ENCODE data around the gene SMARCC2.

SMARCC2 gene

DNA sequence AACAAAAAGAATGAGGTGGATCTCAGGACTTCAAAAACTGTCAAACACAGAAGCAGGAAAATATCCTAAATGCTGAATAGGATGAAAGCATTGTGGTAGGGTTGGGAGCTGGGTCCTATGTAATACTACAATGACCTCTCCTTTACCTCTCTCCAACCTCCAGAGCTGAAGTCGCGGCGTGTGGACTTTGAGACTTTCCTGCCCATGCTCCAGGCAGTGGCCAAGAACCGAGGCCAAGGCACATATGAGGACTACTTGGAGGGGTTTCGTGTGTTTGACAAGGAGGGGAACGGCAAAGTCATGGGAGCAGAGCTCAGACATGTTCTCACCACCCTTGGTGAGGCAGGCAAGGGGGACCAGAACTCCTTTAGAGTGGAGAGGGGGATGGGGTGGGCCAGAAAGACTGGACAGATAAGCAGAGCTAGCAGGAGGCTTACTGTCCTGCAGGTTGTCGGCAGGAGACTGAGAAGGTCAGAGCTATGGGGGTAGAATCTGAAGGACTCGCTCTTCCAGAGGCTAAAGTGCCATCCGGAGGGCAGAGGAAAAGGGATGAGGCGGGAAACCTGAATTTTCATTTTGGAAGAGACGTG, 33.9 kb downstream of the SMARCC2 start:
- no peak overlapping the region for H3K4me3 ChIP-seq (ENCODE audit: low read length)
- no peak for TF ChIP-seq CTCF (conservative IDR thresholded peaks at IDR 0.05; ENCODE audit: low read depth, low read length)

DNA sequence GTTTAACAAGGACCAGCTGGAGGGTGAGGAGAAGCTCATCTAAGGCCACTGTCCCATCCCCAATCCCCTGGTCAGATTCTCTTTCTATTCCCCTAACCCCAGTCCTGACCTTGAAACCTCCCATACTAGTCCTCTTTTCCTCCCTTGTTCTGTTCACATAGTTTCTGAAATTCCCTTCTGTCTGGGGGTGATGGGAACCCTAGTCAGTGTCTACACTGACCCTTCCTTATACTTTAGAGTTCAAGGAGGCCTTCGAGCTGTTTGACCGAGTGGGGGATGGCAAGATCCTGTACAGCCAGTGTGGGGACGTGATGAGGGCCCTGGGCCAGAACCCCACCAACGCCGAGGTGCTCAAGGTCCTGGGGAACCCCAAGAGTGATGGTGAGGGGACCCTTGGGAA, 34.5 kb downstream of the SMARCC2 start:
- H3K4me3 ChIP-seq (ENCODE audit: low read length): no peak overlapping the region
- no peak for TF ChIP-seq CTCF (conservative IDR thresholded peaks at IDR 0.05; ENCODE audit: low read depth, low read length)
- no peak for DNase-seq (ENCODE audit: low read depth)

More for the DNA sequence above, 33.9 kb downstream of the SMARCC2 start:
- DNase-seq (ENCODE audit: low read depth): no peak

- DNase-seq (ENCODE audit: low read depth): no peak
- no peak overlapping the region for H3K4me3 ChIP-seq (ENCODE audit: low read length)
- no peak for TF ChIP-seq CTCF (conservative IDR thresholded peaks at IDR 0.05; ENCODE audit: low read depth, low read length)
These were observed 35.0 kb downstream of the SMARCC2 start for GRCh38 chr12:56154246-56154771.

DNA sequence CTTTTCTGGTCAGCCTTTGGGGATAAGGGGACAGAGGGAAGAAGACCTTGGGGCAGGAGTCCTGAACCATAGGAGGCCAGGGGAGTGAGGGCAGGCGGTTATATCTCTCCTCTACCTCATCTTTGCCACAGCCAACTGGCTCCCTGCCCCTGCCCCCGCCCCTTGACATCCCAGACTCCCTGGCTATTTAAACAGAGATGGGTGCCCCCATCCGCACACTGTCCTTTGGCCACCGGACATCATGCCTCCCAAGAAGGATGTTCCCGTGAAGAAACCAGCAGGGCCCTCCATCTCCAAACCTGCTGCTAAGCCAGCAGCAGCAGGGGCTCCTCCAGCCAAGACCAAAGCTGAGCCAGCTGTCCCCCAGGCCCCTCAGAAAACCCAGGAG, 35.6 kb downstream of the SMARCC2 start:
- no peak for TF ChIP-seq CTCF (conservative IDR thresholded peaks at IDR 0.05; ENCODE audit: low read depth, low read length)
- no peak overlapping the region for H3K4me3 ChIP-seq (ENCODE audit: low read length)
- no peak for DNase-seq (ENCODE audit: low read depth)

DNA sequence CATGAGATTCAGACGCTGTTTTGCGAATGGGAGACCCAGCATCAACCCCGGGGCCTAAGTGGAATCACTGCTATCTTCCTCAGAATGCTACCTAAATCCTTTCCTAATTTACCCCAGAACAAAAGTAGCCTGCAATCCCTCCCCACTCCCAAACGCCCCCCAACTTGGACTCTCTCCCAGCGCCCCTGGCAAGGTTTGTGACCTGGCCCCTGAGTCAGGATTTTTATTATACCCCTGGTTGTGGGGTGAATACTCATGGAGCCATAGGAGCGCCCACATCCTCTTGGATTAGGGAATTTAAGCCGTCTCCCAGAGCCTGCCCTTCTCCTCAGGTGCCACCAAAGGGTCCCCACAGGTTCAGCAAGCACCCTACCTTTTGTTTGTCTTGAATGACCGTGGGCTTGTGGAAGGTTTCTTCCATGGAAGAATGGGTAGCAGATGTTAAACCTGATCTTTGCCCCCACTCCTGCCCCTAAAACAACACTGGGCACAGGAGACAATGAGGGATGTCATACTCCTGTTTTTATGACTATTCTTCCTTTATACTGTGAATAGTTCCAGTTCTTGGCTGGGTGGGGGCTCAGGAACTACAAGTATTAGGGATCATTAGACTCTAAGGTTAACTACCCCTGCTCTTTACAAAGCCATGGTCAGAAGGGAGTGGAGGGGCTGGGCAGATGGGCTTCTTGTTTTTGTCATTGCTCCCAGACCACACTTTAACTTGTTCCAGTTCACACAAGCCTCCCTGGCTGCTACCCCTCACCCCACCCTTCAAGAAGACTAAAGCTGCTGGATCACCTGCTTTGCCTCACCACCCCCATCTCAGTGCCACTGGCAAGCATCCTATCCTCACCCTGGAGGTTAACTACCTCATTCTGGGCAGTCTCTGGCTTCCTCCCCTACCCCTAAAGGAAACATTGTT, 36.3 kb downstream of the SMARCC2 start:
- no peak for TF ChIP-seq CTCF (conservative IDR thresholded peaks at IDR 0.05; ENCODE audit: low read depth, low read length)
- H3K4me3 ChIP-seq (ENCODE audit: low read length): peak overlapping the region; percentile 82
- DNase-seq (ENCODE audit: low read depth): no peak

GRCh38 chr12:56152132-56152755, 37.0 kb downstream of the SMARCC2 start, which contains the start of gene MYL6B:
MYL6B (plus strand) TSS chr12:56152587; CDS start chr12:56153919, 1,332 bp downstream.
- H3K4me3 ChIP-seq (ENCODE audit: low read length): peak within 1 kb of the TSS; percentile 82
- TF ChIP-seq CTCF (conservative IDR thresholded peaks at IDR 0.05; ENCODE audit: low read depth, low read length): no peak
- peak; percentile 63 for DNase-seq (ENCODE audit: low read depth)

Data from retinal pigment epithelial cell (primary cell).